ENCODE data around the gene GOLGA1. TPM values are rescaled to one million over a fixed set of nuclear protein-coding genes. Genes with fewer than 3 reads are reported as not detected.

The GOLGA1 gene
- total and polyA plus RNA-seq, 9 of the 15 experiments (the other 6 are each of a cell fraction or from before 2014, with no cell fraction given), result 2.9 to 15.9 (median 8.5) TPM

DNA sequence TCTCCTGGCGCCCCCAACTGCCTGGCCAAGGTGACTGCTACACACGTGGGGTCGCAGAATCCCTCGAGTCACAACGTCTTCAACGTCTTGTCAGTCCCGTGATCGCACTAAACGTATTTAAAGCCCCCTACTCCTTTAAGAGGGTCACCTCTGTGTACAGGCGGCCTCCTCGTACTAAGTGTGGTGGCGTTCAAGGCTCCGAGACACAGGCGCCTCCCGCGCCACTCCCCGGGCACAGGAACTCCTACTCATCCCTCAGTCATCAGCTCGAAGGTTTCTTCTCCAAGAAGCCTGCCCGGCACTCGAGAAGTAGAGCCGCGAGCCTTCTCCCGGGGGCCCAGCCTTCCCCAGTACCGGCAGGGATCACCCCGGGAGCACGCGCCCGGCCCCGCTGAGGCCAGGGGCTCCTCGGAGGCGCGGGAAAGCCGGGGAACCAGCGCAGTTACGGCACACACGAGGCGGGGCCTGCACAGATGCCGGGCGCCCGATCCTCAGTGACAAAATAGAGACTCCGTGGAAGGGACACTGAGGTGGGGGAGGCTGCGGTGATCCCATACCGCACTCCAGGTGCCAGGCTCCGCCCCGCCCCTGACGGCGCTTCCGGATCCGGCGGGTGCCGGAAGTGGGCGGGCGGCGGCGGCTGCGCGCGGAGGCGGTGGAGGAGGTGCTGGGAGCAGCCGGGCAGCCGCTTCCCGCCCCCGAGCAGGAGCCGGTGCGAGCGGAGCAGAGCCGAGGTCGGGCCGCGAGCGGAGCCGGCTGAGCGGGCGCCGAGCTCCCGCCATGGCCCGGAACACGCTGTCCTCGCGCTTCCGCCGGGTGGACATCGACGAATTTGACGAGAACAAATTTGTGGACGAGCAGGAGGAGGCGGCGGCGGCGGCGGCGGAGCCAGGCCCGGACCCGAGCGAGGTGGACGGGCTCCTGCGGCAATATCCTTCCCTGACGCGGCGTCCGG lies 72.1 kb downstream of the GOLGA1 start (continued):
- TF ChIP-seq, protein P1, sequence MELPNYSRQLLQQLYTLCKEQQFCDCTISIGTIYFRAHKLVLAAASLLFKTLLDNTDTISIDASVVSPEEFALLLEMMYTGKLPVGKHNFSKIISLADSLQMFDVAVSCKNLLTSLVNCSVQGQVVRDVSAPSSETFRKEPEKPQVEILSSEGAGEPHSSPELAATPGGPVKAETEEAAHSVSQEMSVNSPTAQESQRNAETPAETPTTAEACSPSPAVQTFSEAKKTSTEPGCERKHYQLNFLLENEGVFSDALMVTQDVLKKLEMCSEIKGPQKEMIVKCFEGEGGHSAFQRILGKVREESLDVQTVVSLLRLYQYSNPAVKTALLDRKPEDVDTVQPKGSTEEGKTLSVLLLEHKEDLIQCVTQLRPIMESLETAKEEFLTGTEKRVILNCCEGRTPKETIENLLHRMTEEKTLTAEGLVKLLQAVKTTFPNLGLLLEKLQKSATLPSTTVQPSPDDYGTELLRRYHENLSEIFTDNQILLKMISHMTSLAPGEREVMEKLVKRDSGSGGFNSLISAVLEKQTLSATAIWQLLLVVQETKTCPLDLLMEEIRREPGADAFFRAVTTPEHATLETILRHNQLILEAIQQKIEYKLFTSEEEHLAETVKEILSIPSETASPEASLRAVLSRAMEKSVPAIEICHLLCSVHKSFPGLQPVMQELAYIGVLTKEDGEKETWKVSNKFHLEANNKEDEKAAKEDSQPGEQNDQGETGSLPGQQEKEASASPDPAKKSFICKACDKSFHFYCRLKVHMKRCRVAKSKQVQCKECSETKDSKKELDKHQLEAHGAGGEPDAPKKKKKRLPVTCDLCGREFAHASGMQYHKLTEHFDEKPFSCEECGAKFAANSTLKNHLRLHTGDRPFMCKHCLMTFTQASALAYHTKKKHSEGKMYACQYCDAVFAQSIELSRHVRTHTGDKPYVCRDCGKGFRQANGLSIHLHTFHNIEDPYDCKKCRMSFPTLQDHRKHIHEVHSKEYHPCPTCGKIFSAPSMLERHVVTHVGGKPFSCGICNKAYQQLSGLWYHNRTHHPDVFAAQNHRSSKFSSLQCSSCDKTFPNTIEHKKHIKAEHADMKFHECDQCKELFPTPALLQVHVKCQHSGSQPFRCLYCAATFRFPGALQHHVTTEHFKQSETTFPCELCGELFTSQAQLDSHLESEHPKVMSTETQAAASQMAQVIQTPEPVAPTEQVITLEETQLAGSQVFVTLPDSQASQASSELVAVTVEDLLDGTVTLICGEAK (IDR thresholded peaks at IDR 0.05), result peak; percentile 94
- TF ChIP-seq, protein P1 (CRISPR knock-in tag; IDR thresholded peaks at IDR 0.05), result no peak
- TF ChIP-seq EP400 (IDR thresholded peaks at IDR 0.05) (no peak), ZNF766 (CRISPR knock-in tag; conservative IDR thresholded peaks at IDR 0.05) (peak; percentile 70), ZNF408 (CRISPR knock-in tag; IDR thresholded peaks at IDR 0.05; ENCODE audit: low read depth) (no peak), XRCC5 (IDR thresholded peaks at IDR 0.05; ENCODE audit: low read depth, low read length) (0 out of 2 replicates have a peak, but pooled peaks have one; percentile 62), MYC (IDR thresholded peaks at IDR 0.05; ENCODE audit: low read depth, low read length) (peak; percentile 93), MYC (CRISPR knock-in tag; IDR thresholded peaks at IDR 0.05; ENCODE audit: borderline replicate concordance, low read depth) (peak; percentile 93), KDM5B (IDR thresholded peaks at IDR 0.05; ENCODE audit: insufficient replicate concordance, low read depth, low read length) (peak; percentile 71), LCOR (CRISPR knock-in tag; IDR thresholded peaks at IDR 0.05) (peak; percentile 78; the same call in 1 of the 2 replicates), SRSF3 (IDR thresholded peaks at IDR 0.05; ENCODE audit: insufficient read depth, low read length) (0 out of 2 replicates have a peak, but pooled peaks have one; percentile 81)
- TF ChIP-seq, protein P2, sequence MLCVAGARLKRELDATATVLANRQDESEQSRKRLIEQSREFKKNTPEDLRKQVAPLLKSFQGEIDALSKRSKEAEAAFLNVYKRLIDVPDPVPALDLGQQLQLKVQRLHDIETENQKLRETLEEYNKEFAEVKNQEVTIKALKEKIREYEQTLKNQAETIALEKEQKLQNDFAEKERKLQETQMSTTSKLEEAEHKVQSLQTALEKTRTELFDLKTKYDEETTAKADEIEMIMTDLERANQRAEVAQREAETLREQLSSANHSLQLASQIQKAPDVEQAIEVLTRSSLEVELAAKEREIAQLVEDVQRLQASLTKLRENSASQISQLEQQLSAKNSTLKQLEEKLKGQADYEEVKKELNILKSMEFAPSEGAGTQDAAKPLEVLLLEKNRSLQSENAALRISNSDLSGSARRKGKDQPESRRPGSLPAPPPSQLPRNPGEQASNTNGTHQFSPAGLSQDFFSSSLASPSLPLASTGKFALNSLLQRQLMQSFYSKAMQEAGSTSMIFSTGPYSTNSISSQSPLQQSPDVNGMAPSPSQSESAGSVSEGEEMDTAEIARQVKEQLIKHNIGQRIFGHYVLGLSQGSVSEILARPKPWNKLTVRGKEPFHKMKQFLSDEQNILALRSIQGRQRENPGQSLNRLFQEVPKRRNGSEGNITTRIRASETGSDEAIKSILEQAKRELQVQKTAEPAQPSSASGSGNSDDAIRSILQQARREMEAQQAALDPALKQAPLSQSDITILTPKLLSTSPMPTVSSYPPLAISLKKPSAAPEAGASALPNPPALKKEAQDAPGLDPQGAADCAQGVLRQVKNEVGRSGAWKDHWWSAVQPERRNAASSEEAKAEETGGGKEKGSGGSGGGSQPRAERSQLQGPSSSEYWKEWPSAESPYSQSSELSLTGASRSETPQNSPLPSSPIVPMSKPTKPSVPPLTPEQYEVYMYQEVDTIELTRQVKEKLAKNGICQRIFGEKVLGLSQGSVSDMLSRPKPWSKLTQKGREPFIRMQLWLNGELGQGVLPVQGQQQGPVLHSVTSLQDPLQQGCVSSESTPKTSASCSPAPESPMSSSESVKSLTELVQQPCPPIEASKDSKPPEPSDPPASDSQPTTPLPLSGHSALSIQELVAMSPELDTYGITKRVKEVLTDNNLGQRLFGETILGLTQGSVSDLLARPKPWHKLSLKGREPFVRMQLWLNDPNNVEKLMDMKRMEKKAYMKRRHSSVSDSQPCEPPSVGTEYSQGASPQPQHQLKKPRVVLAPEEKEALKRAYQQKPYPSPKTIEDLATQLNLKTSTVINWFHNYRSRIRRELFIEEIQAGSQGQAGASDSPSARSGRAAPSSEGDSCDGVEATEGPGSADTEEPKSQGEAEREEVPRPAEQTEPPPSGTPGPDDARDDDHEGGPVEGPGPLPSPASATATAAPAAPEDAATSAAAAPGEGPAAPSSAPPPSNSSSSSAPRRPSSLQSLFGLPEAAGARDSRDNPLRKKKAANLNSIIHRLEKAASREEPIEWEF (CRISPR knock-in tag; IDR thresholded peaks at IDR 0.05), result no peak
